ENCODE measurements around the gene FPGS. TPM values are rescaled to one million over a fixed set of nuclear protein-coding genes. Genes with fewer than 3 reads are reported as not detected.
"Not testable (repeated sequence)": the region's sequence is repeated elsewhere in the genome, so short reads cannot be mapped to it uniquely, and the experiment has no call there.

The FPGS gene
- total RNA-seq, 2 experiments from 2014 or later, result 66.7 to 78.1 TPM

DNA sequence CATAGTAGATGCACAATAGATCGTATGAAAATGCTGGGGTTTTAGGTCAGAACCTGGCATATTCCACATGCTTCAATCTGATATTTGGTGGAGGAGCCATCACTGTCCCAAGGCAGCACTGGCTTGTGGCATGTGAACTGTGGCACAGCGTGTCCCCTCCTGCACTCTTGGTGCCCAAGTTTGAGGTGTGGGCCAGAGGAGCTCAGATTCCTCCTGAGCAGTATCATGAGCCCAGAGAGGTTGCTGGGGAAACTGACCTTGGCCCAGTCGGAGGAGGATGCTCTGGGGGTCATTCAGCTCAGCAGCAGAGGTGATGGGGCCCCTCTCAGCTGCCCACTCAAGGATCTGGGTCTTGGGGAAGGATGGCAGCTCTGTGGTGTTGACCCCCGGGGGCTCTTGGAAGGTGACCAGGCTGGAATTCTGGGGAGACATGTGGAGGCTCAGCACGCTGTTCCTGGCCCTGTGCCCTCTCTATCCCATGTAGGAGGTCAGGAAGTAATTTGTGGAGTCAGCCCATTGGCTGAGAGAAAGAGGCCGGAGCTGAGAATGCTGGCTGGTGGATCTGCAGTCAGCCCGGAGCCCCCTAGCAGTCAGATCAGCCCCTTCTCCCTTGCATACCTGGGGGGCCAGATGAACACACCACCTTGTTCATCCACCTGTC is 23.7 kb downstream of the FPGS start:
- H3K27ac Mint-ChIP-seq, result no peak overlapping the region
- no peaks in the 10 kb centered on the region for H3K27me3 Mint-ChIP-seq
- ChIA-PET POLR2A (no interaction called here), CTCF (interaction anchor here (1.0 kb wide), 1 partner anchor 9 kb away, joined by 4 read pairs; no protein-coding TSS in a partner anchor)
- H3K4me1 Mint-ChIP-seq, result no peaks in the 10 kb centered on the region
- no peak for DNase-seq
- peaks cover 3% of the 10 kb centered on the region for H3K36me3 Mint-ChIP-seq (ENCODE audit: low read depth)
- H3K9me3 Mint-ChIP-seq, result no peaks in the 10 kb centered on the region
- H3K4me3 Mint-ChIP-seq, result no peak overlapping the region

DNA sequence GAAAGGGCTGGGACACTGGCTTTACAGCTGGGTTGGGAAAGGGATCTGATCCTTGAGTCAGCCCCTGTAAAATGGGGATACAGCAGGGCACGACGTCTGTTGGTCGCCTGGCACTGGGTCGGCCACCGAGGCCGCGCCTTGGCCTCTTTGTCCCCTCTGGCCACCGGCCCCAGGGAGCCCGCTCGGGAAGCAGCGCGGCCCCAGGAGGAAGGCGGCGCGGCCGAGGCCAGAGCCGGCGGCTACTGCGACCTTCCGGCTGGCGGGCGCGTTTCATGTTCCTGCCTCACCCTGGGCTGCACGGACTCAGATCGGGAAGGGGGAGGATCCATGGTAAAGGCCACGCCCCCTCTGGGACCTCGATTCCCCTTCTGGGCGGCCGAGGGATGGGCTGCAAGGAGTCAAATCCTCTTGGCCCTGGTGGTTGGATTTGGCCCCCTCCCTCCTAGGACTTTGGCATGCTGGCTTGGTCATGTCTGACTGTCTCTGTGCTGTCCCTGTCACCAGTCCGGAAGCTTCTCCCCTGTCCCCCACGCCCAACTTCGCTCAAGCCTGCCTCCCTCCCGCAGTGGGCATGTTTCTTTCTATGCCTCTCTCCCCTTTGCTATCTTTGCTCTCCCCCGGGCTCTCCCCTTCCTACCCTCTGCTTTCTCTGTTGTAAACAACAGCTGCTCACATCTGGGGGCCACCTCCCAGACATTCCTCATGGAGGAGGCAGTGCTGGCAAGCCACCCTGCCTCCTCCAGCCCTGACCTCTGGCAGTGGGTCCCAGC is 25.8 kb downstream of the FPGS start:
- Mint-ChIP-seq H3K36me3 (ENCODE audit: low read depth) (peaks cover 3% of the 10 kb centered on the region), H3K4me1 (peaks cover 8% of the 10 kb centered on the region), H3K27me3 (no peaks in the 10 kb centered on the region), H3K9me3 (no peaks in the 10 kb centered on the region), H3K27ac (no peak overlapping the region), H3K4me3 (no peak overlapping the region)
- DNase-seq, result no peak
- POLR2A ChIA-PET, result no interaction called here
- CTCF ChIA-PET, result no interaction called here

DNA sequence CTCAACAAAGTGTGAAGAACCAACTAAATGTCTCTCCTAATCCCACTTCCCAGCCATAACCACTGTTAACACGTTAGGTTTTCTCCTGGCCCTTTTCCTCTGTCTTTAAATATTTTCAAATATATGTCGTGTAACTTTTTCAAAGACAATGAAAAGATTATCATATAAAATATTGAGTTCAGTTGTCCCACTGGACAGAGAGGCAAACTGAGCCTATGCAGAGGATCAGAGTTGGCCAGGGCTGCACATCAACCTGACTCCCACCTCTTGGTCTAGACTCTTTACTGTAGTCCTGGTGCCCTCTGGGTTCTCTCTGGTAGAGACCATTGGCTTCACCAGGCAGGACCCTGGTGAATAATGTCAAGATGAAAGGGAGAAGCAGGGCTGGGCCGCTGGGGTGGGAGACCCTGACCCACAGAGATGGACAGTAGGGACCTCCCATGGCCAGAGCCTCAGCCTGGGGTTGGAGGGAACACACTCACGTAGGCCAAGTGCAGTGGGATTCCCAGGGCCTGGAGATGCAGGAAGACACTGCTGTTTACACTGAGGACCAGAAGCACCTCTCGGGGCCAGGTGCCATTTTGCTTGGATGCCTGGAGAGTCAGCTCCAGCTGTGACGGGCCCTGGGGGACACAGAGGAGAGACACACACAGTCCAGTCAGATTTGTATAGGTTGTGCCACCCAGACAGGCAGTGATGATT is 26.7 kb downstream of the FPGS start:
- Mint-ChIP-seq H3K9me3 (no peaks in the 10 kb centered on the region), H3K4me3 (no peak overlapping the region), H3K27me3 (no peaks in the 10 kb centered on the region), H3K4me1 (peaks cover 8% of the 10 kb centered on the region), H3K36me3 (ENCODE audit: low read depth) (no peaks in the 10 kb centered on the region), H3K27ac (no peak overlapping the region)
- DNase-seq, result no peak
- ChIA-PET POLR2A (no interaction called here), CTCF (interaction anchor here (1.3 kb wide), 1 partner anchor 64 kb away, joined by 3 read pairs; no protein-coding TSS in a partner anchor)

DNA sequence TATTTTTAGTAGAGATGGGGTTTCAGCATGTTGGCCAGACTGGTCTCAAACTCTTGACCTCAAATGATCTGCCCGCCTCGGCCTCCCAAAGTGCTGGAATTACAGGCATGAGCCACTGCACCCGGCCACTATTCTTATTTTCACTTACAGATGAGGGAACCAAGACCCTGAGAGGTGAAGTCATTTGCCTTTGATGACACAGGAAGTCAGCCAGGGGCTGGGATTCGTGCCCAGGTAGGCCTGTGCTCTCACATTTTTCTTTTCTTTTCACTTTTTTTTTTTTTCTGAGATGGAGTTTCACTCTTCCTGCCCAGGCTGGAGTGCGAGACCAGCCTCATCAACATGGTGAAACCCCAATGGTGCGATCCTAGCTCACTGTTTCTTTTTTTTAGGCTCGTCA is 29.6 kb downstream of the FPGS start:
- Mint-ChIP-seq H3K9me3 (no peaks in the 10 kb centered on the region), H3K4me1 (peaks cover 10% of the 10 kb centered on the region), H3K4me3 (no peak overlapping the region), H3K27me3 (no peaks in the 10 kb centered on the region), H3K27ac (peak overlapping the region; percentile 76), H3K36me3 (ENCODE audit: low read depth) (no peaks in the 10 kb centered on the region)
- DNase-seq, result peak; percentile 40
- POLR2A ChIA-PET, result no interaction called here
- CTCF ChIA-PET, result interaction anchor here (0.9 to 1.8 kb wide), 2 partner anchors 15 to 38 kb away, joined by 5 read pairs; no protein-coding TSS in a partner anchor

DNA sequence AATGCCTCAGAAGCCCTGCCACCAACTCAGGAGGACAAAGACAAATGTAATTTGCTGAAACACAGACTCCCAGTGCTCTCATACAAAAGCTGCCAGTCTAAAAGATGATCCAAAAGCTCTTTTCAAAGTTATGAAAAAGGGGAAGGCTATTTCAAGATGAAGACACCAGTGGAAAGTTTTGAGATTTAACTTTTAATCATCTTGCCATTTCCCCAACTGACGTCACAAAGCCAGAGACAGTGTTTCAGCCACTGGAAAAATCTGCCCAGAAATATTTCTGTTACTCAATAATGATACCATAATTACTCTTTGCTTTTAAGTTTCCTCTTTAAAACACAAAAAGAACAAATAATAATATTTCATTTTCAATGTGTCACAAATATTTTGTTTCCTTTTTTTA is 30.9 kb downstream of the FPGS start:
- H3K36me3 Mint-ChIP-seq (ENCODE audit: low read depth), result no peaks in the 10 kb centered on the region
- DNase-seq, result no peak
- CTCF ChIA-PET, result interaction anchor here (0.8 to 1.6 kb wide), 2 partner anchors 16 to 37 kb away, joined by 3 read pairs; no protein-coding TSS in a partner anchor
- no peaks in the 10 kb centered on the region for H3K27me3 Mint-ChIP-seq
- H3K27ac Mint-ChIP-seq, result no peak overlapping the region
- H3K4me3 Mint-ChIP-seq, result no peak overlapping the region
- peaks cover 12% of the 10 kb centered on the region for H3K4me1 Mint-ChIP-seq
- POLR2A ChIA-PET, result no interaction called here
- no peaks in the 10 kb centered on the region for H3K9me3 Mint-ChIP-seq

DNA sequence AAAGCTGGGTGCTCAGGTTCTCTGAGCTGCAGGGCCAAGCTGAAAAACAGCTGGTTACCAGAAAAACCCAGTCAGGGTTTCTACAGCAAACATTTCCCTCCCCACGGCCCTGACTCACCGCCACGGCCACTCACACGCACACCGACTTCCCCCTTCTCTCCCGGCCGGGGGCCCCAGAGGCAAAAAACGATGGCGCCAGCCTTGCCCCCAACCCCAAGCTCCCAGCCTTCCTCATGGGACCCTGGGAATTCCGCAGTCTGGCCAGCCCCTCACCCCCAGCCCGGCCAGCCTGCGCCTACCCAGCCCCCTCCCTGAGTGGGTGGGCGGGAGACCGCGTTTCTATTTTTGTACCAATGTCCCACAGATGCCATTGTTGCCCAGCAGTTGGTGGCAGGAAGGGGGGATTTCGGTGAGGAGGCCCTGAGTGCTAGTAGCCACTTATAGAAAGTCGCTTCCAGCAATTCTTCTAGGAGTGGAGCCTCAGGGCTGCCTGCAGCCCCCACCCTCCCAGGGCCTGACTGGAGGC is 33.4 kb downstream of the FPGS start:
- Mint-ChIP-seq H3K27me3 (no peaks in the 10 kb centered on the region), H3K27ac (no peak overlapping the region), H3K36me3 (ENCODE audit: low read depth) (no peaks in the 10 kb centered on the region), H3K9me3 (no peaks in the 10 kb centered on the region), H3K4me3 (no peak overlapping the region), H3K4me1 (peaks cover 12% of the 10 kb centered on the region)
- DNase-seq, result no peak
- ChIA-PET POLR2A (no interaction called here), CTCF (interaction anchor here (0.7 to 1.9 kb wide), 3 partner anchors 11 to 34 kb away, joined by 3 to 11 read pairs (median 3); no protein-coding TSS in a partner anchor)

DNA sequence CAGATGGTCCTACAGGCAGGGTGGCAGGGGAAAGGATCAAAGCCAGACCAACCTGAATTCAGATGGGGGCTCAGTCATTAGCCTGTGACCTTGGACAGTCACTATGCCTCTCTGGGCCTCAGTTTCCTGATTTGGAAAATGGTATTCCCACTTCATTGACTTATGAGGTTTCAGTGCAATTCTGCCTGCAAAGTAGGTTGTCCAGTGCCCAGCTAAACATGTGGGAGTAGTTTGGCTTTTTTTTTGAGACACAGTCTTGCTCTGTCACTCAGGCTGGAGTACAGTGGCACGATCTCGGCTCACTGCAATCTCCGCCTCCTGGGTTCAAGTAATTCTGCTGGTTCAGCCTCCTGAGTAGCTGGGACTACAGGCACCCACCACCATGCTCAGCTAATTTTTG is 33.9 kb downstream of the FPGS start:
- DNase-seq; H3K27ac Mint-ChIP-seq; H3K27me3 Mint-ChIP-seq; POLR2A ChIA-PET; H3K36me3 Mint-ChIP-seq (ENCODE audit: low read depth); H3K4me3 Mint-ChIP-seq; H3K9me3 Mint-ChIP-seq: not testable (repeated sequence)
- H3K4me1 Mint-ChIP-seq, result peaks cover 12% of the 10 kb centered on the region
- CTCF ChIA-PET, result interaction anchor here (1.9 kb wide), 1 partner anchor 33 kb away, joined by 11 read pairs; no protein-coding TSS in a partner anchor

DNA sequence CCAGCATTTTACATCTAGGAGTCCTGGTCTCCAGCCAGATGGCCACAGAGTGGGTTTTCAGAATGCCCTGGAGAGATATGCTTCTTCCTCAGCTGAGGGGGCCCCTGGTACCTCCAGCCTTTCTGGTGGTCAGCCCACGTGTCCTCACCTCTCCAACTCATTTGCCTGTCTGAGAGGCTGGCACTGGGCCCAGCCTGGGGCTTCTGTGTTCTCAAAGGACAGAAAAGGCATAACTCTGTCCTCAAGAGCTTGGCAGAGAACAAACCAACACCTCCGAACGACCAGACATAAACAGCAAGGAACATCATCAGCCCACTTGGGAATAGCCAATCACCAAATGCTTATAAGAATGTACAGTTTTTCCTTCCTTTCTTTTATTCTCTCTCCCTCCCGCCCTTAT is 34.7 kb downstream of the FPGS start:
- DNase-seq, result no peak
- CTCF ChIA-PET, result interaction anchor here (1.9 kb wide), 1 partner anchor 33 kb away, joined by 11 read pairs; no protein-coding TSS in a partner anchor
- H3K4me3 Mint-ChIP-seq, result no peak overlapping the region
- H3K27me3 Mint-ChIP-seq, result no peaks in the 10 kb centered on the region
- no peak overlapping the region for H3K27ac Mint-ChIP-seq
- POLR2A ChIA-PET, result no interaction called here
- no peaks in the 10 kb centered on the region for H3K36me3 Mint-ChIP-seq (ENCODE audit: low read depth)
- no peaks in the 10 kb centered on the region for H3K9me3 Mint-ChIP-seq
- peaks cover 9% of the 10 kb centered on the region for H3K4me1 Mint-ChIP-seq

DNA sequence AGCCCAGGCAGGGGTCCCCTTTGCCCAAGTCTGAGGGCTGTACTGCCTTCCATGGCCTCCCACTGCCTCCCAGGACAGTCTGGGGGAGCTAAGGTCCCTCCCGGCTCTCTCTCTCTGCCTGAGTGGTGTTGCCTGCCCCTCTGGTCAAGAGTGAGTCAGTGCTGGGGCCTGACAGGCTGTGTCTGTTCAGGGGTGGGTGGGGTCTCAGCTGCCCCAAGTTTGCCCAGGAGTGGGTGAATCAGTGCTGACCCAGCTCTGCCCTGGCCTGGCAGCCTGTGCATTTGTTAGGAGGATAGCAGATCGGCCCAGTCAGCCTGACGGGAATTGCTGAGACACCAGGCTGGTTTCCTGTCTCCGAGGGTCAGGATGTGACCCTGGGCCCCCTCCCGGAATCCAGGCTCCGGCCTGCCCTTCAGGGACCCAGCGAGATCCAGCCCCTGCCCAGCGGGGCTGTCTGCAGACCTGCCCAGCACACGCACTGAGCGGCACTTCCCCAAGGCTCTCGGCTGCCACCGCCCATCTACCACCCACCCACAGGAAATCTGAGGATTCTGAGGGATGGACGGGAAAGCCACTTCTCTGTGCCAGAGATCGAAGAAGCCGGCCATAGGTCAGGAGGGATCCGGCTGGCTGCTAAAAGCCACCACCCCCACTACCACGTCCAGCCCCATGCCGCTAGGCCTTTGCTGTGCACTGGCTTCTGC is 35.8 kb downstream of the FPGS start:
- H3K27ac Mint-ChIP-seq, result no peak overlapping the region
- H3K4me1 Mint-ChIP-seq, result peaks cover 4% of the 10 kb centered on the region
- no peak for DNase-seq
- CTCF ChIA-PET, result no interaction called here
- H3K36me3 Mint-ChIP-seq (ENCODE audit: low read depth), result no peaks in the 10 kb centered on the region
- POLR2A ChIA-PET, result no interaction called here
- no peaks in the 10 kb centered on the region for H3K9me3 Mint-ChIP-seq
- H3K4me3 Mint-ChIP-seq, result no peak overlapping the region
- no peaks in the 10 kb centered on the region for H3K27me3 Mint-ChIP-seq

DNA sequence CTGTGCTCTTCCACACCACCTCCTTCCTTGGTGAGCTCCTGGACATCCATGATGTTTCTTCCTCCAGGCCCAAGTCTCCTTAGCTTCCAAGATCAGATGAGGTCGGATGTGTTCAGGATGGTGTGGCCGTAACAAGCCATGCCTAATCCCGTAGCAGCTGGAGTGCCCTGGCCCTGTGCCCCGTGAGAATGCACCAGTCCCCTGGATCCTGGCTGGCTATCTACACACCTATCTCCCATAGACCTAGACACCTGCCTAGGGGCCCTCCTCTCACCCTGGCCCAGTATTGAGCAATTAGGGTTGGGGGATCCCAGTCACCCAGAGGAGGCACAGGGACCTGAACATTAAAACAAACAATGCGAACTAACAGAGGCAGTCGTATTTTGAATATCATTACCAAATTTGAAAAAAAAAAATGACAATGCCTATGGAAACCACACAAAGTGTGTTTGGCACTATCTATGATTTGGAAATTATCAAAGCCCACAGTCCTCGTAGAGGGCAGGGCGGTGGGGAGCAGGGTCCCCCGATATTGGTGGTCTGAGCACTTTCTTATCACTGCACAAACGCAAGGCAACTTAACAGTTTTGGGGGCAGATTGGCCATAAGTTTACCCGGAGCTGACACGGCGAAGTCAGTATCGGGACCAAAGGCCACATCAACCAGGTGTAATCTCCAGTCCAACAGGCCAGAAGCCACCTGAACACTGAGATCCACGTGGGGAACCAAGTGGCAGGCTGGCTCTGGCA is 38.6 kb downstream of the FPGS start:
- DNase-seq, result no peak
- POLR2A ChIA-PET, result no interaction called here
- no peaks in the 10 kb centered on the region for H3K27me3 Mint-ChIP-seq
- CTCF ChIA-PET, result interaction anchor here (1.8 to 2.4 kb wide), 2 partner anchors 11 to 22 kb away, joined by 3 to 8 read pairs; no protein-coding TSS in a partner anchor
- no peak overlapping the region for H3K27ac Mint-ChIP-seq
- no peaks in the 10 kb centered on the region for H3K9me3 Mint-ChIP-seq
- no peak overlapping the region for H3K4me3 Mint-ChIP-seq
- H3K36me3 Mint-ChIP-seq (ENCODE audit: low read depth), result no peaks in the 10 kb centered on the region
- H3K4me1 Mint-ChIP-seq, result peaks cover 2% of the 10 kb centered on the region

DNA sequence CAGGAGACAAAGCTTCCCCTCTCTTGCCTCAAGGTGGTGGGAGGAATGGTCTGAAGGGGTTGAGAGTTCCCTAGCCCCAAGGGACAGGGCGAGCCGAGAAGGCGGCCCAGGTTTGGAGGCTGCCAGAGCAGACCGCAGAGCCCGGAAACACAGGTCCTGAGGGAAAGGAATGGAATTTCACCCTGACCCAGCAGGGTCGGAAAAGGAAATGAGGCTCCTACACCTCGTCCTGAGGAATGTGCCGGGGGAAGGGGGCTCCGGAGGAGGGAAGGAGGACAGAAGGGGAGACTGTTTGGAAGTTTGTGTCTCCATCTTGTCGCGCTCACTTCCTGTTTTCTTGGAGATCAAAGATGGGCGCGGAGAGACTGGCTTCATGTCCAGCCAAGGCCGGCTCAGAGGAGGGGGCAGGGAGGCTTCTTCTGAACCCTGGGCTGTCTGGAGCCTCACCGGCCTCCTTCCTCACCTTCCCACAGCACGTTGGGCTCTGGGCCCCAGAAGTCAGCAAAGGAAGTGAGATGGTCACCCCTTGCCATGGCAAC is 42.2 kb downstream of the FPGS start:
- Mint-ChIP-seq H3K4me3 (no peak overlapping the region), H3K4me1 (peaks cover 2% of the 10 kb centered on the region), H3K36me3 (ENCODE audit: low read depth) (peaks cover 16% of the 10 kb centered on the region), H3K27me3 (no peaks in the 10 kb centered on the region), H3K27ac (no peak overlapping the region), H3K9me3 (peaks cover 20% of the 10 kb centered on the region)
- ChIA-PET CTCF (interaction anchor here (0.6 to 1.5 kb wide), 4 partner anchors 23 to 273 kb away, joined by 3 to 4 read pairs (median 4); no protein-coding TSS in a partner anchor), POLR2A (interaction anchor here (0.7 kb wide), 1 partner anchor 17 kb away, joined by 4 read pairs; no protein-coding TSS in a partner anchor)
- no peak for DNase-seq
